ENCODE data around the gene TXNRD2. TPM values are rescaled to one million over a fixed set of nuclear protein-coding genes. Genes with fewer than 3 reads are reported as not detected.
"Not testable (repeated sequence)": the region's sequence is repeated elsewhere in the genome, so short reads cannot be mapped to it uniquely, and the experiment has no call there.

TXNRD2 gene
- total and polyA plus RNA-seq, 2 donors (not counting 1 experiment from before 2014, with no cell fraction given), result 24.8 to 36.2 TPM

GRCh38 chr22:19909350-19910179 lies 32.1 kb downstream of the TXNRD2 start:
- Histone ChIP-seq H3K4me3 (ENCODE audit: control extremely low read depth in 1 of 5, extremely low read depth in 1 of 5, insufficient read depth in 1 of 5, low read depth in 2 of 5, low read length in 4 of 5) (no peak overlapping the region), H2AFZ (ENCODE audit: insufficient read depth, low read depth, low read length, poor library complexity, severe bottlenecking) (no peak overlapping the region), H3K4me2 (replicated peaks; ENCODE audit: low read depth, low read length, poor library complexity, severe bottlenecking) (no peak overlapping the region), H3K36me3 (replicated peaks in 1 of 2; ENCODE audit: control extremely low read depth in 1 of 2, control insufficient read depth in 1 of 2, extremely low read depth in 1 of 2, insufficient read depth in 2 of 2, low read length in 1 of 2) (peaks cover 1 to 36% of the 10 kb centered on the region in 2 experiments), H3K79me2 (ENCODE audit: control insufficient read depth, insufficient read depth, low read length) (no peaks in the 10 kb centered on the region), H3K9me3 (ENCODE audit: control extremely low read depth in 1 of 3, control insufficient read depth in 2 of 3, insufficient read depth in 1 of 3, low read length in 2 of 3) (peaks cover 0 to 5% (median 4%) of the 10 kb centered on the region in 3 donors), H3K27ac (ENCODE audit: low read length in 2 of 2) (no peak overlapping the region), H3K27me3 (replicated peaks in 1 of 4; ENCODE audit: control extremely low read depth in 1 of 4, control insufficient read depth in 3 of 4, insufficient read depth in 4 of 4, low read length in 3 of 4) (no peaks in the 10 kb centered on the region), H4K20me1 (ENCODE audit: control insufficient read depth, insufficient read depth, low read length, poor library complexity, severe bottlenecking) (no peaks in the 10 kb centered on the region), H3K4me1 (ENCODE audit: control insufficient read depth in 2 of 2, insufficient read depth in 2 of 2, low read length in 2 of 2) (no peaks in the 10 kb centered on the region), H3K9ac (ENCODE audit: low read length) (no peak overlapping the region)
- ATAC-seq (ENCODE audit: low read depth), result peak; percentile 88
- H3K9me3 Mint-ChIP-seq (ENCODE audit: insufficient read depth), result no peaks in the 10 kb centered on the region
- H3K4me3 Mint-ChIP-seq, result no peak overlapping the region
- DNase-seq, result peak; percentile 83
- H3K4me1 Mint-ChIP-seq, result peaks cover 1% of the 10 kb centered on the region
- 60% methylated on average over 3 of the region's 6 CpGs for WGBS (ENCODE audit: insufficient coverage)
- TF ChIP-seq EZH2 (IDR thresholded peaks at IDR 0.05; ENCODE audit: borderline replicate concordance, insufficient read depth, low read depth, low read length, poor library complexity, severe bottlenecking) (no peak), CTCF (IDR thresholded peaks at IDR 0.05) (peak; percentile 75)
- CTCF ChIA-PET, result interaction anchor here (0.6 to 5.7 kb wide), 23 partner anchors 8 to 190 kb away, joined by 3 to 210 read pairs (median 4); partner anchors contain the start of gene GP1BB
- intact Hi-C loops (cut with micrococcal nuclease), result loop anchor here (1.0 kb wide), 1 partner anchor 153 kb away; no protein-coding TSS in a partner anchor
- H3K27ac Mint-ChIP-seq, result no peak overlapping the region
- POLR2A ChIA-PET, result interaction anchor here (1.0 kb wide), 1 partner anchor 179 kb away, joined by 4 read pairs; no protein-coding TSS in a partner anchor
- no peaks in the 10 kb centered on the region for H3K27me3 Mint-ChIP-seq

GRCh38 chr22:19907902-19908301 lies 33.7 kb downstream of the TXNRD2 start:
- ATAC-seq (ENCODE audit: low read depth); H3K4me1 ChIP-seq (ENCODE audit: control insufficient read depth in 2 of 2, insufficient read depth in 2 of 2, low read length in 2 of 2); DNase-seq; H3K9ac ChIP-seq (ENCODE audit: low read length); H3K4me3 Mint-ChIP-seq; H4K20me1 ChIP-seq (ENCODE audit: control insufficient read depth, insufficient read depth, low read length, poor library complexity, severe bottlenecking); H3K79me2 ChIP-seq (ENCODE audit: control insufficient read depth, insufficient read depth, low read length); H3K27ac Mint-ChIP-seq; H3K27me3 ChIP-seq (replicated peaks in 1 of 4; ENCODE audit: control extremely low read depth in 1 of 4, control insufficient read depth in 3 of 4, insufficient read depth in 4 of 4, low read length in 3 of 4); H3K9me3 Mint-ChIP-seq (ENCODE audit: insufficient read depth); H3K27me3 Mint-ChIP-seq; H3K4me2 ChIP-seq (replicated peaks; ENCODE audit: low read depth, low read length, poor library complexity, severe bottlenecking); H3K27ac ChIP-seq (ENCODE audit: low read length in 2 of 2); intact Hi-C loops (cut with micrococcal nuclease); H3K4me1 Mint-ChIP-seq; H2AFZ ChIP-seq (ENCODE audit: insufficient read depth, low read depth, low read length, poor library complexity, severe bottlenecking); H3K9me3 ChIP-seq (ENCODE audit: control extremely low read depth in 1 of 3, control insufficient read depth in 2 of 3, insufficient read depth in 1 of 3, low read length in 2 of 3); POLR2A ChIA-PET; H3K4me3 ChIP-seq (ENCODE audit: control extremely low read depth in 1 of 5, extremely low read depth in 1 of 5, insufficient read depth in 1 of 5, low read depth in 2 of 5, low read length in 4 of 5): not testable (repeated sequence)
- 88% methylated on average over 16 of the region's 16 CpGs for WGBS (ENCODE audit: insufficient coverage)
- peaks cover 0 to 21% of the 10 kb centered on the region in 2 experiments for H3K36me3 ChIP-seq (replicated peaks in 1 of 2; ENCODE audit: control extremely low read depth in 1 of 2, control insufficient read depth in 1 of 2, extremely low read depth in 1 of 2, insufficient read depth in 2 of 2, low read length in 1 of 2)
- CTCF ChIA-PET, result interaction anchor here (1.5 kb wide), 1 partner anchor 177 kb away, joined by 8 read pairs; no protein-coding TSS in a partner anchor

- H3K27ac ChIP-seq (ENCODE audit: low read length in 2 of 2); POLR2A ChIA-PET; H3K27me3 ChIP-seq (replicated peaks in 1 of 4; ENCODE audit: control extremely low read depth in 1 of 4, control insufficient read depth in 3 of 4, insufficient read depth in 4 of 4, low read length in 3 of 4); H3K4me2 ChIP-seq (replicated peaks; ENCODE audit: low read depth, low read length, poor library complexity, severe bottlenecking); H3K9me3 ChIP-seq (ENCODE audit: control extremely low read depth in 1 of 3, control insufficient read depth in 2 of 3, insufficient read depth in 1 of 3, low read length in 2 of 3); H3K4me1 ChIP-seq (ENCODE audit: control insufficient read depth in 2 of 2, insufficient read depth in 2 of 2, low read length in 2 of 2); H3K4me3 Mint-ChIP-seq; intact Hi-C loops (cut with micrococcal nuclease); H3K4me1 Mint-ChIP-seq; H3K27me3 Mint-ChIP-seq; ATAC-seq (ENCODE audit: low read depth); H3K9ac ChIP-seq (ENCODE audit: low read length); H3K27ac Mint-ChIP-seq; H3K4me3 ChIP-seq (ENCODE audit: control extremely low read depth in 1 of 5, extremely low read depth in 1 of 5, insufficient read depth in 1 of 5, low read depth in 2 of 5, low read length in 4 of 5); DNase-seq; H3K79me2 ChIP-seq (ENCODE audit: control insufficient read depth, insufficient read depth, low read length); H4K20me1 ChIP-seq (ENCODE audit: control insufficient read depth, insufficient read depth, low read length, poor library complexity, severe bottlenecking); H2AFZ ChIP-seq (ENCODE audit: insufficient read depth, low read depth, low read length, poor library complexity, severe bottlenecking); H3K9me3 Mint-ChIP-seq (ENCODE audit: insufficient read depth): not testable (repeated sequence)
- H3K36me3 ChIP-seq (replicated peaks in 1 of 2; ENCODE audit: control extremely low read depth in 1 of 2, control insufficient read depth in 1 of 2, extremely low read depth in 1 of 2, insufficient read depth in 2 of 2, low read length in 1 of 2), result peaks cover 0 to 12% of the 10 kb centered on the region in 2 experiments
- CTCF ChIA-PET, result interaction anchor here (0.7 to 1.7 kb wide), 2 partner anchors 134 to 177 kb away, joined by 3 to 9 read pairs; no protein-coding TSS in a partner anchor
- 95% methylated on average over 13 of the region's 25 CpGs for WGBS (ENCODE audit: insufficient coverage)
Observed at GRCh38 chr22:19906864-19907263, 34.8 kb downstream of the TXNRD2 start.
